SK-N-SH (cell line): ENCODE measurements around the gene GNAI3. TPM values are rescaled to one million over a fixed set of nuclear protein-coding genes. Genes with fewer than 3 reads are reported as not detected.

Source experiments
- CTCF ChIA-PET: fragments of 300-600, 350-600 bp; formaldehyde crosslinking; extraction: SDS; loops from one replicate; lab custom pipeline; 2021; lab: Yijun Ruan, JAX
- POLR2A ChIA-PET: fragments of 350-600 bp; sonication (Branson Sonifier 250); formaldehyde crosslinking; extraction: SDS; loops from one replicate; lab custom pipeline; 2020; ENCODE audit warnings: antibody characterized with exemption, inconsistent platforms; lab: Yijun Ruan, JAX
- DNase-seq: peaks from one replicate; pipeline ENCODE4 v3.0.0; 2012
- H2AFZ ChIP-seq: fragments of 200-600 bp; sonication (generic); 2 replicates; pipeline ENCODE4 v1.8.1; 2016; ENCODE audit warnings: antibody characterized with exemption, mild to moderate bottlenecking, low read depth
- H3F3A ChIP-seq: fragments of 200-600 bp; sonication (generic); replicated peaks from 2 replicates; pipeline ENCODE3; 2016; ENCODE audit warnings: antibody characterized with exemption, mild to moderate bottlenecking; ENCODE audit not compliant: insufficient read depth
- H3K27ac ChIP-seq, 2 experiments: fragments of 200-500 bp in 1 of 2; fragments of 200-600 bp in 1 of 2; sonication (Bioruptor generic) in 1 of 2; sonication (generic), shearing (Covaris generic) in 1 of 2; 2 replicates each; pipeline versions ENCODE4 v1.5.1 to v1.6.1; 2014 to 2016; ENCODE audit warnings: low read depth in 2 of 2, inconsistent platforms in 1 of 2, low read length in 1 of 2, mild to moderate bottlenecking in 1 of 2, mixed read lengths in 1 of 2
- H3K27me3 ChIP-seq: fragments of 200-600 bp; sonication (generic), shearing (Covaris generic); 2 replicates; pipeline ENCODE4 v1.6.1; 2016; ENCODE audit warnings: mixed run types; ENCODE audit not compliant: insufficient read depth
- H3K36me3 ChIP-seq, 2 experiments: fragments of 200-500 bp in 1 of 2; fragments of 200-600 bp in 1 of 2; sonication (Bioruptor generic) in 1 of 2; sonication (generic) in 1 of 2; replicated peaks in 1 of 2; 2 replicates each; pipeline versions ENCODE3 to v1.5.1; 2014 to 2016; ENCODE audit warnings: low read length in 1 of 2, mild to moderate bottlenecking in 1 of 2; ENCODE audit not compliant: insufficient read depth in 2 of 2, control insufficient read depth in 1 of 2
- H3K4me1 ChIP-seq, 2 experiments: fragments of 200-500 bp in 1 of 2; fragments of 200-600 bp in 1 of 2; sonication (Bioruptor generic) in 1 of 2; sonication (generic), shearing (Covaris generic) in 1 of 2; 2 replicates each; pipeline versions ENCODE4 v1.5.1 to v1.6.1; 2014 to 2016; ENCODE audit warnings: low read depth in 1 of 2, low read length in 1 of 2, mixed run types in 1 of 2; ENCODE audit not compliant: insufficient read depth in 2 of 2, control insufficient read depth in 1 of 2
- H3K4me2 ChIP-seq: fragments of 200-600 bp; sonication (generic), shearing (Covaris generic); 2 replicates; pipeline ENCODE4 v1.6.1; 2017; ENCODE audit warnings: mixed run types
- H3K4me3 ChIP-seq, 2 experiments: fragments of 200-500 bp in 1 of 2; fragments of 200-600 bp in 1 of 2; sonication (Bioruptor generic) in 1 of 2; sonication (generic), shearing (Covaris generic) in 1 of 2; 2 replicates each; pipeline versions ENCODE4 v1.5.1 to v1.8.1; 2014 to 2016; ENCODE audit warnings: low read depth in 2 of 2, inconsistent platforms in 1 of 2, low read length in 1 of 2, mild to moderate bottlenecking in 1 of 2, mixed read lengths in 1 of 2, moderate library complexity in 1 of 2
- H3K79me2 ChIP-seq: fragments of 200-600 bp; sonication (generic); 2 replicates; pipeline ENCODE4 v1.8.1; 2017; ENCODE audit warnings: mild to moderate bottlenecking; ENCODE audit not compliant: insufficient read depth
- H3K9ac ChIP-seq: fragments of 200-600 bp; sonication (generic); 2 replicates; pipeline ENCODE4 v1.6.1; 2017; ENCODE audit warnings: mixed run types
- H3K9me2 ChIP-seq: fragments of 200-600 bp; sonication (generic); 2 replicates; pipeline ENCODE4 v1.6.1; 2017; ENCODE audit warnings: mixed run types
- H3K9me3 ChIP-seq: fragments of 200-600 bp; sonication (generic); 2 replicates; pipeline ENCODE4 v1.6.1; 2017; ENCODE audit warnings: mixed run types, mild to moderate bottlenecking, moderate library complexity
- H4K20me1 ChIP-seq: fragments of 200-600 bp; sonication (generic); 2 replicates; pipeline ENCODE4 v1.6.1; 2017; ENCODE audit warnings: mild to moderate bottlenecking, mixed run types; ENCODE audit not compliant: insufficient read depth
- EP300 ChIP-seq, 2 experiments: IDR thresholded peaks; 2 replicates each; pipeline versions ENCODE4 v1.4.0 to v1.6.1; 2012; ENCODE audit warnings: borderline replicate concordance in 1 of 2, low read depth in 1 of 2, low read length in 1 of 2
- FOSL2 ChIP-seq: IDR thresholded peaks from 2 replicates; pipeline ENCODE4 v1.4.0; 2012; ENCODE audit warnings: low read depth, mild to moderate bottlenecking, moderate library complexity, borderline replicate concordance
- FOXM1 ChIP-seq: IDR thresholded peaks from 2 replicates; pipeline ENCODE4 v1.4.0; 2012; ENCODE audit warnings: low read depth, mild to moderate bottlenecking
- GABPA ChIP-seq: IDR thresholded peaks from 2 replicates; pipeline ENCODE4 v1.4.0; 2012; ENCODE audit warnings: low read depth, mild to moderate bottlenecking
- MEF2A ChIP-seq: IDR thresholded peaks from 2 replicates; pipeline ENCODE4 v1.4.0; 2012; ENCODE audit warnings: low read depth, borderline replicate concordance
- MXI1 ChIP-seq: IDR thresholded peaks from 2 replicates; pipeline ENCODE4 v1.6.1; 2012; ENCODE audit warnings: mild to moderate bottlenecking, low read depth, low read length, improper control_type of control experiment
- NFIC ChIP-seq: IDR thresholded peaks from 2 replicates; pipeline ENCODE4 v1.4.0; 2012; ENCODE audit warnings: borderline replicate concordance
- NRF1 ChIP-seq: IDR thresholded peaks from 2 replicates; pipeline ENCODE4 v1.6.1; 2012; ENCODE audit warnings: low read depth, mild to moderate bottlenecking, low read length
- POLR2AphosphoS5 ChIP-seq: IDR thresholded peaks from 2 replicates; pipeline ENCODE4 v1.6.1; 2012; ENCODE audit warnings: low read depth, low read length
- RAD21 ChIP-seq: IDR thresholded peaks from 2 replicates; pipeline ENCODE4 v1.6.1; 2012; ENCODE audit warnings: mild to moderate bottlenecking, low read length
- RCOR1 ChIP-seq: fragments of 150-350 bp; IDR thresholded peaks from 2 replicates; pipeline ENCODE4 v1.6.1; 2017; ENCODE audit warnings: antibody characterized with exemption, low read length
- TAF1 ChIP-seq: IDR thresholded peaks from 2 replicates; pipeline ENCODE4 v1.6.1; 2012; ENCODE audit warnings: low read depth, mild to moderate bottlenecking, low read length, moderate library complexity, borderline replicate concordance
- TCF12 ChIP-seq: IDR thresholded peaks from 2 replicates; pipeline ENCODE4 v1.4.0; 2012
- YY1 ChIP-seq: IDR thresholded peaks from 2 replicates; pipeline ENCODE4 v1.4.0; 2012; ENCODE audit warnings: low read depth, mild to moderate bottlenecking
- WGBS: methylation state at CpG from one replicate; pipeline ENCODE4 v1.1.6; 2017; ENCODE audit warnings: low lambda C conversion rate; 5-methylcytosine and 5-hydroxymethylcytosine counted together
- polyA plus RNA-seq, 3 experiments: library from polyadenylated mRNA; depleted of rRNA; stranded (reverse); fragments of >200 nt; gene quantifications; 2 replicates each; pipeline ENCODE4 v1.2.3, GENCODE V29; 2012
- TF ChIP-seq, protein P1 (sequence below): IDR thresholded peaks from 2 replicates; pipeline ENCODE4 v1.4.0; 2012; ENCODE audit warnings: low read depth, borderline replicate concordance
- TF ChIP-seq, protein P2 (sequence below): IDR thresholded peaks from 2 replicates; pipeline ENCODE4 v1.4.0; 2012; ENCODE audit warnings: low read depth
- TF ChIP-seq, protein P3 (sequence below): fragments of 200-600 bp; sonication (generic); IDR thresholded peaks from 2 replicates; pipeline ENCODE4 v1.6.1; 2017; ENCODE audit warnings: antibody characterized with exemption, mild to moderate bottlenecking, moderate library complexity
- TF ChIP-seq, protein P4 (sequence below): IDR thresholded peaks from 2 replicates; pipeline ENCODE4 v1.6.1; 2012; ENCODE audit warnings: mild to moderate bottlenecking, low read depth, low read length, moderate library complexity
- TF ChIP-seq, protein P5 (sequence below): IDR thresholded peaks from 2 replicates; pipeline ENCODE4 v1.4.0; 2012; ENCODE audit warnings: low read depth, borderline replicate concordance
- TF ChIP-seq, protein P6 (sequence below): fragments of 150-350 bp; IDR thresholded peaks from 2 replicates; pipeline ENCODE4 v1.6.1; 2017; ENCODE audit warnings: antibody characterized with exemption, low read length, low read depth, borderline replicate concordance

Gene GNAI3
- polyA plus RNA-seq, 1 of the 3 experiments (the other 2 are of a cell fraction): 4.0 TPM

DNA sequence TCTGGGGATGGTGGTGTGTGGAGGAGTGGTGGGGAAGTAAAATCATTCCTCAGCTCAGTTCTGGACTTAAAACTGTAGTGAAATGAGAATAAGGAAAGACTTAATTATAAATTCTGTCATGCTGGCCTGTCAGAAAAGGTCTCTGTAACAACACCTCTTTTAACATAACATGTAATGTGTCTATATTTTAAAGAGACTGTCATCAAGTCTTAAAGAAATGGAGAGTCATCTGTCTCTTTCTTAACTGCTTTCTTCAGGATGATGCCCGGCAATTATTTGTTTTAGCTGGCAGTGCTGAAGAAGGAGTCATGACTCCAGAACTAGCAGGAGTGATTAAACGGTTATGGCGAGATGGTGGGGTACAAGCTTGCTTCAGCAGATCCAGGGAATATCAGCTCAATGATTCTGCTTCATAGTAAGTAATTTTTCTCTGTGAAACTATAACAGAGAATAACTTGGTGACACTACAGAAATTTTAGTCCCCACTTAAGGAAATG is 30.6 kb downstream of the GNAI3 start:
- Histone ChIP-seq H3K27me3 (no peaks in the 10 kb centered on the region), H3K79me2 (peaks cover 96% of the 10 kb centered on the region), H3K9ac (no peak overlapping the region), H3K4me3 (no peak overlapping the region), H4K20me1 (peaks cover 13% of the 10 kb centered on the region), H3K4me2 (no peak overlapping the region), H3K27ac (peak overlapping the region in 1 of 2 experiments; percentile 26; a peak in 1 of 4 replicates), H3K4me1 (no peaks in the 10 kb centered on the region), H3F3A (peaks cover 23% of the 10 kb centered on the region), H3K9me2 (no peaks in the 10 kb centered on the region), H3K9me3 (no peaks in the 10 kb centered on the region), H3K36me3 (peaks cover 44 to 87% of the 10 kb centered on the region in 2 experiments), H2AFZ (no peak overlapping the region)
- no peak for TF ChIP-seq EP300 (IDR thresholded peaks at IDR 0.05; ENCODE audit: borderline replicate concordance in 1 of 2, low read depth in 1 of 2, low read length in 1 of 2)
- TF ChIP-seq GABPA: no peak
- no peak for TF ChIP-seq MEF2A
- no peak for TF ChIP-seq POLR2AphosphoS5
- TF ChIP-seq FOSL2: no peak
- TF ChIP-seq YY1: no peak
- no peak for TF ChIP-seq RAD21
- TF ChIP-seq, protein P1, sequence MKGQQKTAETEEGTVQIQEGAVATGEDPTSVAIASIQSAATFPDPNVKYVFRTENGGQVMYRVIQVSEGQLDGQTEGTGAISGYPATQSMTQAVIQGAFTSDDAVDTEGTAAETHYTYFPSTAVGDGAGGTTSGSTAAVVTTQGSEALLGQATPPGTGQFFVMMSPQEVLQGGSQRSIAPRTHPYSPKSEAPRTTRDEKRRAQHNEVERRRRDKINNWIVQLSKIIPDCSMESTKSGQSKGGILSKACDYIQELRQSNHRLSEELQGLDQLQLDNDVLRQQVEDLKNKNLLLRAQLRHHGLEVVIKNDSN: no peak
- TF ChIP-seq TCF12: no peak
- TF ChIP-seq, protein P2, sequence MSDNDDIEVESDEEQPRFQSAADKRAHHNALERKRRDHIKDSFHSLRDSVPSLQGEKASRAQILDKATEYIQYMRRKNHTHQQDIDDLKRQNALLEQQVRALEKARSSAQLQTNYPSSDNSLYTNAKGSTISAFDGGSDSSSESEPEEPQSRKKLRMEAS: no peak
- TF ChIP-seq MXI1: no peak
- TF ChIP-seq, protein P3, sequence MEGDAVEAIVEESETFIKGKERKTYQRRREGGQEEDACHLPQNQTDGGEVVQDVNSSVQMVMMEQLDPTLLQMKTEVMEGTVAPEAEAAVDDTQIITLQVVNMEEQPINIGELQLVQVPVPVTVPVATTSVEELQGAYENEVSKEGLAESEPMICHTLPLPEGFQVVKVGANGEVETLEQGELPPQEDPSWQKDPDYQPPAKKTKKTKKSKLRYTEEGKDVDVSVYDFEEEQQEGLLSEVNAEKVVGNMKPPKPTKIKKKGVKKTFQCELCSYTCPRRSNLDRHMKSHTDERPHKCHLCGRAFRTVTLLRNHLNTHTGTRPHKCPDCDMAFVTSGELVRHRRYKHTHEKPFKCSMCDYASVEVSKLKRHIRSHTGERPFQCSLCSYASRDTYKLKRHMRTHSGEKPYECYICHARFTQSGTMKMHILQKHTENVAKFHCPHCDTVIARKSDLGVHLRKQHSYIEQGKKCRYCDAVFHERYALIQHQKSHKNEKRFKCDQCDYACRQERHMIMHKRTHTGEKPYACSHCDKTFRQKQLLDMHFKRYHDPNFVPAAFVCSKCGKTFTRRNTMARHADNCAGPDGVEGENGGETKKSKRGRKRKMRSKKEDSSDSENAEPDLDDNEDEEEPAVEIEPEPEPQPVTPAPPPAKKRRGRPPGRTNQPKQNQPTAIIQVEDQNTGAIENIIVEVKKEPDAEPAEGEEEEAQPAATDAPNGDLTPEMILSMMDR: no peak
- no peak for TF ChIP-seq NRF1
- TF ChIP-seq, protein P4, sequence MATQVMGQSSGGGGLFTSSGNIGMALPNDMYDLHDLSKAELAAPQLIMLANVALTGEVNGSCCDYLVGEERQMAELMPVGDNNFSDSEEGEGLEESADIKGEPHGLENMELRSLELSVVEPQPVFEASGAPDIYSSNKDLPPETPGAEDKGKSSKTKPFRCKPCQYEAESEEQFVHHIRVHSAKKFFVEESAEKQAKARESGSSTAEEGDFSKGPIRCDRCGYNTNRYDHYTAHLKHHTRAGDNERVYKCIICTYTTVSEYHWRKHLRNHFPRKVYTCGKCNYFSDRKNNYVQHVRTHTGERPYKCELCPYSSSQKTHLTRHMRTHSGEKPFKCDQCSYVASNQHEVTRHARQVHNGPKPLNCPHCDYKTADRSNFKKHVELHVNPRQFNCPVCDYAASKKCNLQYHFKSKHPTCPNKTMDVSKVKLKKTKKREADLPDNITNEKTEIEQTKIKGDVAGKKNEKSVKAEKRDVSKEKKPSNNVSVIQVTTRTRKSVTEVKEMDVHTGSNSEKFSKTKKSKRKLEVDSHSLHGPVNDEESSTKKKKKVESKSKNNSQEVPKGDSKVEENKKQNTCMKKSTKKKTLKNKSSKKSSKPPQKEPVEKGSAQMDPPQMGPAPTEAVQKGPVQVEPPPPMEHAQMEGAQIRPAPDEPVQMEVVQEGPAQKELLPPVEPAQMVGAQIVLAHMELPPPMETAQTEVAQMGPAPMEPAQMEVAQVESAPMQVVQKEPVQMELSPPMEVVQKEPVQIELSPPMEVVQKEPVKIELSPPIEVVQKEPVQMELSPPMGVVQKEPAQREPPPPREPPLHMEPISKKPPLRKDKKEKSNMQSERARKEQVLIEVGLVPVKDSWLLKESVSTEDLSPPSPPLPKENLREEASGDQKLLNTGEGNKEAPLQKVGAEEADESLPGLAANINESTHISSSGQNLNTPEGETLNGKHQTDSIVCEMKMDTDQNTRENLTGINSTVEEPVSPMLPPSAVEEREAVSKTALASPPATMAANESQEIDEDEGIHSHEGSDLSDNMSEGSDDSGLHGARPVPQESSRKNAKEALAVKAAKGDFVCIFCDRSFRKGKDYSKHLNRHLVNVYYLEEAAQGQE: no peak
- TF ChIP-seq TAF1: no peak
- TF ChIP-seq, protein P5, sequence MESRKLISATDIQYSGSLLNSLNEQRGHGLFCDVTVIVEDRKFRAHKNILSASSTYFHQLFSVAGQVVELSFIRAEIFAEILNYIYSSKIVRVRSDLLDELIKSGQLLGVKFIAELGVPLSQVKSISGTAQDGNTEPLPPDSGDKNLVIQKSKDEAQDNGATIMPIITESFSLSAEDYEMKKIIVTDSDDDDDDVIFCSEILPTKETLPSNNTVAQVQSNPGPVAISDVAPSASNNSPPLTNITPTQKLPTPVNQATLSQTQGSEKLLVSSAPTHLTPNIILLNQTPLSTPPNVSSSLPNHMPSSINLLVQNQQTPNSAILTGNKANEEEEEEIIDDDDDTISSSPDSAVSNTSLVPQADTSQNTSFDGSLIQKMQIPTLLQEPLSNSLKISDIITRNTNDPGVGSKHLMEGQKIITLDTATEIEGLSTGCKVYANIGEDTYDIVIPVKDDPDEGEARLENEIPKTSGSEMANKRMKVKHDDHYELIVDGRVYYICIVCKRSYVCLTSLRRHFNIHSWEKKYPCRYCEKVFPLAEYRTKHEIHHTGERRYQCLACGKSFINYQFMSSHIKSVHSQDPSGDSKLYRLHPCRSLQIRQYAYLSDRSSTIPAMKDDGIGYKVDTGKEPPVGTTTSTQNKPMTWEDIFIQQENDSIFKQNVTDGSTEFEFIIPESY: no peak
- no peak for TF ChIP-seq FOXM1
- no peak for TF ChIP-seq NFIC
- TF ChIP-seq, protein P6, sequence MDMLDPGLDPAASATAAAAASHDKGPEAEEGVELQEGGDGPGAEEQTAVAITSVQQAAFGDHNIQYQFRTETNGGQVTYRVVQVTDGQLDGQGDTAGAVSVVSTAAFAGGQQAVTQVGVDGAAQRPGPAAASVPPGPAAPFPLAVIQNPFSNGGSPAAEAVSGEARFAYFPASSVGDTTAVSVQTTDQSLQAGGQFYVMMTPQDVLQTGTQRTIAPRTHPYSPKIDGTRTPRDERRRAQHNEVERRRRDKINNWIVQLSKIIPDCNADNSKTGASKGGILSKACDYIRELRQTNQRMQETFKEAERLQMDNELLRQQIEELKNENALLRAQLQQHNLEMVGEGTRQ: no peak
- TF ChIP-seq RCOR1: no peak
- no peak for DNase-seq
- 98% methylated on average over 3 of the region's 3 CpGs for WGBS
- POLR2A ChIA-PET: no interaction called here
- CTCF ChIA-PET: interaction anchor here (1.0 to 2.0 kb wide), 9 partner anchors 19 to 81 kb away, joined by 3 to 8 read pairs (median 5); partner anchors contain the start of genes AMPD2, GNAI3 and GNAT2
